Effector memory CD8-positive, alpha-beta T cell (primary cell): ENCODE measurements around the gene PDE9A.
A peak's percentile ranks its signal among the peaks of the same experiment; 100 is the strongest.

Experiments
- ATAC-seq: fragments of 150-1000 bp; cut with Tn5 transposase; replicated peaks from 2 replicates; pipeline ENCODE4 v1.10.0; 2021; ENCODE audit warnings: mild to moderate bottlenecking, moderate library complexity
- DNase-seq, 3 experiments: peaks; one replicate each; pipeline ENCODE4 v3.0.0; 2021
- H3K27ac Mint-ChIP-seq, 2 donors: one replicate each; pipeline ENCODE4 v1.8.0; 2022; ENCODE audit warnings: mild to moderate bottlenecking in 2 of 2, mixed read lengths in 2 of 2, moderate library complexity in 2 of 2
- H3K27me3 Mint-ChIP-seq, 2 donors: one replicate each; pipeline ENCODE4 v1.8.0; 2022; ENCODE audit warnings: mixed read lengths in 2 of 2
- H3K36me3 Mint-ChIP-seq: one replicate; pipeline ENCODE4 v1.8.0; 2022; ENCODE audit warnings: mild to moderate bottlenecking, moderate library complexity, mixed read lengths; ENCODE audit not compliant: insufficient read depth
- H3K4me1 Mint-ChIP-seq, 2 donors: one replicate each; pipeline ENCODE4 v1.8.0; 2022; ENCODE audit warnings: low read depth in 2 of 2, mixed read lengths in 2 of 2
- H3K4me3 Mint-ChIP-seq, 2 donors: one replicate each; pipeline ENCODE4 v1.8.0; 2022; ENCODE audit warnings: mild to moderate bottlenecking in 2 of 2, mixed read lengths in 2 of 2, moderate library complexity in 2 of 2
- H3K9me3 Mint-ChIP-seq, 2 donors: one replicate each; pipeline ENCODE4 v1.8.0; 2022; ENCODE audit warnings: mixed read lengths in 2 of 2

Gene PDE9A

GRCh38 chr21:42760951-42761751 lies 107.7 kb downstream of the PDE9A start:
- DNase-seq (no peak), ATAC-seq (no peak)
- H3K9me3 Mint-ChIP-seq = no peaks in the 10 kb centered on the region
- no peak overlapping the region for H3K4me3 Mint-ChIP-seq
- no peak overlapping the region for H3K27ac Mint-ChIP-seq
- peaks cover 3% of the 10 kb centered on the region for H3K36me3 Mint-ChIP-seq
- peaks cover 0 to 37% of the 10 kb centered on the region in 2 donors for H3K27me3 Mint-ChIP-seq
- H3K4me1 Mint-ChIP-seq = no peaks in the 10 kb centered on the region

- H3K4me1 Mint-ChIP-seq = no peaks in the 10 kb centered on the region
- H3K27me3 Mint-ChIP-seq = peaks cover 0 to 34% of the 10 kb centered on the region in 2 donors
- H3K27ac Mint-ChIP-seq = no peak overlapping the region
- peaks cover 3% of the 10 kb centered on the region for H3K36me3 Mint-ChIP-seq
- H3K4me3 Mint-ChIP-seq = no peak overlapping the region
- no peaks in the 10 kb centered on the region for H3K9me3 Mint-ChIP-seq
- ATAC-seq = no peak
- no peak for DNase-seq
Observed at GRCh38 chr21:42761776-42762335, 108.4 kb downstream of the PDE9A start.

- DNase-seq (no peak), ATAC-seq (no peak)
- Mint-ChIP-seq H3K4me3 (no peak overlapping the region), H3K27ac (no peak overlapping the region), H3K36me3 (peaks cover 3% of the 10 kb centered on the region), H3K27me3 (peaks cover 0 to 32% of the 10 kb centered on the region in 2 donors), H3K4me1 (no peaks in the 10 kb centered on the region), H3K9me3 (no peaks in the 10 kb centered on the region)
Observed at GRCh38 chr21:42763581-42764442, 110.4 kb downstream of the PDE9A start.

GRCh38 chr21:42764443-42764760 lies 111.0 kb downstream of the PDE9A start:
- ATAC-seq = no peak
- no peak overlapping the region for H3K27ac Mint-ChIP-seq

GRCh38 chr21:42764883-42765282 lies 111.5 kb downstream of the PDE9A start:
- Mint-ChIP-seq H3K36me3 (peaks cover 3% of the 10 kb centered on the region), H3K27me3 (peaks cover 0 to 21% of the 10 kb centered on the region in 2 donors), H3K4me3 (no peak overlapping the region), H3K27ac (no peak overlapping the region), H3K4me1 (no peaks in the 10 kb centered on the region), H3K9me3 (no peaks in the 10 kb centered on the region)
- ATAC-seq (no peak), DNase-seq (no peak)

More at GRCh38 chr21:42764443-42764760, 111.0 kb downstream of the PDE9A start:
- Mint-ChIP-seq H3K4me3 (no peak overlapping the region), H3K36me3 (peaks cover 3% of the 10 kb centered on the region), H3K27me3 (peaks cover 0 to 26% of the 10 kb centered on the region in 2 donors), H3K4me1 (no peaks in the 10 kb centered on the region), H3K9me3 (no peaks in the 10 kb centered on the region)
- DNase-seq = no peak

GRCh38 chr21:42765656-42766055 lies 112.2 kb downstream of the PDE9A start:
- no peak overlapping the region for H3K4me3 Mint-ChIP-seq
- peaks cover 0 to 19% of the 10 kb centered on the region in 2 donors for H3K27me3 Mint-ChIP-seq

GRCh38 chr21:42766739-42767560 lies 113.5 kb downstream of the PDE9A start:
- Mint-ChIP-seq H3K27me3 (peaks cover 0 to 14% of the 10 kb centered on the region in 2 donors), H3K4me3 (no peak overlapping the region), H3K9me3 (no peaks in the 10 kb centered on the region), H3K27ac (peak overlapping the region; percentile 53 to 54), H3K4me1 (no peaks in the 10 kb centered on the region), H3K36me3 (peaks cover 6% of the 10 kb centered on the region)
- DNase-seq = no peak
- ATAC-seq = no peak

More at GRCh38 chr21:42765656-42766055, 112.2 kb downstream of the PDE9A start:
- H3K36me3 Mint-ChIP-seq = peaks cover 3% of the 10 kb centered on the region
- no peak for ATAC-seq
- no peaks in the 10 kb centered on the region for H3K4me1 Mint-ChIP-seq
- H3K9me3 Mint-ChIP-seq = no peaks in the 10 kb centered on the region
- DNase-seq = no peak
- H3K27ac Mint-ChIP-seq = no peak overlapping the region

GRCh38 chr21:42767561-42767835 lies 114.1 kb downstream of the PDE9A start:
- peaks cover 6% of the 10 kb centered on the region for H3K36me3 Mint-ChIP-seq
- peak overlapping the region in 1 of 2 donors; percentile 53 for H3K27ac Mint-ChIP-seq
- ATAC-seq (no peak), DNase-seq (no peak)
- no peak overlapping the region for H3K4me3 Mint-ChIP-seq
- H3K27me3 Mint-ChIP-seq = peaks cover 0 to 9% of the 10 kb centered on the region in 2 donors
- H3K9me3 Mint-ChIP-seq = no peaks in the 10 kb centered on the region
- H3K4me1 Mint-ChIP-seq = no peaks in the 10 kb centered on the region

GRCh38 chr21:42768324-42769121 lies 115.1 kb downstream of the PDE9A start:
- peaks cover 0 to 9% of the 10 kb centered on the region in 2 donors for H3K27me3 Mint-ChIP-seq
- no peak for ATAC-seq
- H3K4me3 Mint-ChIP-seq = no peak overlapping the region
- peaks cover 6% of the 10 kb centered on the region for H3K36me3 Mint-ChIP-seq
- no peaks in the 10 kb centered on the region for H3K4me1 Mint-ChIP-seq
- peak overlapping the region in 1 of 2 donors; percentile 54 for H3K27ac Mint-ChIP-seq
- H3K9me3 Mint-ChIP-seq = no peaks in the 10 kb centered on the region
- no peak for DNase-seq

GRCh38 chr21:42769183-42769819 lies 115.9 kb downstream of the PDE9A start:
- Mint-ChIP-seq H3K27ac (peak overlapping the region in 1 of 2 donors; percentile 72), H3K4me1 (no peaks in the 10 kb centered on the region), H3K36me3 (peaks cover 6% of the 10 kb centered on the region), H3K27me3 (peaks cover 0 to 9% of the 10 kb centered on the region in 2 donors), H3K9me3 (no peaks in the 10 kb centered on the region), H3K4me3 (no peak overlapping the region)
- ATAC-seq (no peak), DNase-seq (no peak)

GRCh38 chr21:42769820-42770716 lies 116.6 kb downstream of the PDE9A start:
- no peaks in the 10 kb centered on the region for H3K9me3 Mint-ChIP-seq
- DNase-seq (no peak), ATAC-seq (no peak)
- no peak overlapping the region for H3K4me3 Mint-ChIP-seq
- H3K4me1 Mint-ChIP-seq = no peaks in the 10 kb centered on the region
- peaks cover 0 to 4% of the 10 kb centered on the region in 2 donors for H3K27me3 Mint-ChIP-seq
- H3K36me3 Mint-ChIP-seq = peaks cover 6% of the 10 kb centered on the region
- peak overlapping the region in 1 of 2 donors; percentile 72 for H3K27ac Mint-ChIP-seq
